Measurements from ENCODE around the gene COMMD10.

DNA sequence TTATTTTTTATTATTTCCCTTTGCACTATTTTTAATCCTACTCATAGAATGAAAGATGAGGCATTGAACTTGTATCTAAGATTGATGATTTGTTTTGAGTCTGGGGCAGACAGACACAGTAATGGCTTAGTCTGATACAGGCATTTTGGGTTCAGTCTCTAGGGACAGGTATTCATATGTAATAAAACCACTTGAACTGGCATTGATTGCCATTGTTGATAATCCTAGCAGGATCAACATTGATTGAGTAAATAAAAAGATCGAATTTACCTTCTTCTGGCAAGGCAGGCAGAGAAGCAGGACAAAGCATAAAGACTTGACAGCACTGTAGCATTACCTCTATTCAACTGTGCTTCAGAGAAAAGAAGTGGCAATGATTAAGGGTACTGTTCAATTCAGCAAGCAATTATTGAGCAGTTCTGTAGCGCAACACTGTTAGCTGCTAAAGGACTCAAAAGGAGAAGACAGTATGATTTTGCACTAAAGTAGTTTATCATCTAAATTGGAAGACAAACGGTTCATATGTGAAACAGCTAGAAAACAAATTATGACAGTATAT lies 144.4 kb downstream of the COMMD10 start:
- no peak for TF ChIP-seq EZH2 (IDR thresholded peaks at IDR 0.05)
- no peak for TF ChIP-seq POLR2AphosphoS5 (IDR thresholded peaks at IDR 0.05; ENCODE audit: borderline replicate concordance, low read depth, low read length)
